ENCODE measurements around the gene SOX21.

DNA sequence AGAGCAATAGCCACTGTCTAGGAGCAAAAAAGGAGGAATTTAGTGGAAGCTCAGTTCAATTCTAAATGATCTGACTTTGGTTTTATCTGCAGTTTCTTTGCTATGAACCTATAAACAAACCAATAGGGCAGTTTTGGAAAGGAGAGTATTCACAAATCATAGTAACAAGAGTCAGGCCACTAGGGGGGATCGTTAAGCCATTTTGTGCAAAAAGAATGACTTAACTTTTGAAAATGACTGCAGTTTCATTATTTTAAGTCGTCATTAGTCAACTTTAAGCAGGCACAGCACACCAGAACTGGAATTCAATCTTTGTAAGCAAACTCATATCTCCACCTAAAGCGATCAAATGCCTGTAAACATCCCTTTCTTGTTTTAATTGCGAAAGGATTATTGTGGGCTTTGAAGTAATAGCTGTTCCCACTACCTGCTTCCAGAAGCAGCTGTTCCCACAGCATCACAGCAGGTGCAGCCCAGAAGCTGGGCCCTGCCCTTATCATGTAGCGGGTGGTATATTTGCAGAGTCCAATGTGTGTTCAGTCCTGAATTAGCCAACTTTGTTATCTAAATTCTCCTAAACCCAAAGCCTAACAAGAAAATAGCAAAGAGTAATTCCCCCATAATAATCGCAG is 51.5 kb downstream of the SOX21 start:
- TF ChIP-seq, protein P1, sequence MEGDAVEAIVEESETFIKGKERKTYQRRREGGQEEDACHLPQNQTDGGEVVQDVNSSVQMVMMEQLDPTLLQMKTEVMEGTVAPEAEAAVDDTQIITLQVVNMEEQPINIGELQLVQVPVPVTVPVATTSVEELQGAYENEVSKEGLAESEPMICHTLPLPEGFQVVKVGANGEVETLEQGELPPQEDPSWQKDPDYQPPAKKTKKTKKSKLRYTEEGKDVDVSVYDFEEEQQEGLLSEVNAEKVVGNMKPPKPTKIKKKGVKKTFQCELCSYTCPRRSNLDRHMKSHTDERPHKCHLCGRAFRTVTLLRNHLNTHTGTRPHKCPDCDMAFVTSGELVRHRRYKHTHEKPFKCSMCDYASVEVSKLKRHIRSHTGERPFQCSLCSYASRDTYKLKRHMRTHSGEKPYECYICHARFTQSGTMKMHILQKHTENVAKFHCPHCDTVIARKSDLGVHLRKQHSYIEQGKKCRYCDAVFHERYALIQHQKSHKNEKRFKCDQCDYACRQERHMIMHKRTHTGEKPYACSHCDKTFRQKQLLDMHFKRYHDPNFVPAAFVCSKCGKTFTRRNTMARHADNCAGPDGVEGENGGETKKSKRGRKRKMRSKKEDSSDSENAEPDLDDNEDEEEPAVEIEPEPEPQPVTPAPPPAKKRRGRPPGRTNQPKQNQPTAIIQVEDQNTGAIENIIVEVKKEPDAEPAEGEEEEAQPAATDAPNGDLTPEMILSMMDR (optimal IDR thresholded peaks at IDR 0.05 in 1 of 3, IDR thresholded peaks at IDR 0.05 in 1 of 3, conservative IDR thresholded peaks at IDR 0.05 in 1 of 3; ENCODE audit: extremely low read depth in 1 of 3, insufficient read depth in 2 of 3, low read length in 3 of 3), result peak in 1 of 3 experiments; percentile 25
- TF ChIP-seq EZH2 (IDR thresholded peaks at IDR 0.05; ENCODE audit: low read length), result no peak
